CD4-positive, alpha-beta T cell treated with Interleukin-1 beta for 1 hour (primary cell): Measurements from ENCODE around the gene CCDC187.
"Not testable (repeated sequence)": the region's sequence is repeated elsewhere in the genome, so short reads cannot be mapped to it uniquely, and the experiment has no call there.

Experiments used
- DNase-seq, 2 donors: peaks; one replicate each; pipeline ENCODE4 v3.0.0-alpha.2; 2020 to 2022

Gene CCDC187

GRCh38 chr9:136283291-136284235, 20.3 kb downstream of the CCDC187 start:
- DNase-seq: peak; percentile 73 to 78

- peak in 1 of 2 donors; percentile 27 for DNase-seq
Measured at GRCh38 chr9:136282272-136282861, 21.5 kb downstream of the CCDC187 start.

- DNase-seq: no peak
Measured at GRCh38 chr9:136281421-136282271, 22.2 kb downstream of the CCDC187 start.

- no peak for DNase-seq
Measured at GRCh38 chr9:136280535-136281315, 23.2 kb downstream of the CCDC187 start.

- no peak for DNase-seq
Measured at GRCh38 chr9:136279471-136279870, 24.4 kb downstream of the CCDC187 start.

- DNase-seq: no peak
Measured at GRCh38 chr9:136278894-136279293, 25.0 kb downstream of the CCDC187 start.

- no peak for DNase-seq
Measured at GRCh38 chr9:136278221-136278620, 25.7 kb downstream of the CCDC187 start.

- DNase-seq: no peak
Measured at GRCh38 chr9:136277746-136278145, 26.1 kb downstream of the CCDC187 start.

- DNase-seq: no peak
Measured at GRCh38 chr9:136276716-136277115, 27.2 kb downstream of the CCDC187 start.

GRCh38 chr9:136275655-136276429, 28.1 kb downstream of the CCDC187 start:
- no peak for DNase-seq

- DNase-seq: no peak
Measured at GRCh38 chr9:136274786-136275654, 28.9 kb downstream of the CCDC187 start.

- no peak for DNase-seq
Measured at GRCh38 chr9:136273921-136274785, 29.7 kb downstream of the CCDC187 start.

- DNase-seq: no peak
Measured at GRCh38 chr9:136273244-136273865, 30.5 kb downstream of the CCDC187 start.

GRCh38 chr9:136270173-136270705, 33.7 kb downstream of the CCDC187 start:
- DNase-seq: no peak

GRCh38 chr9:136268735-136269134, 35.2 kb downstream of the CCDC187 start:
- DNase-seq: no peak

GRCh38 chr9:136268318-136268717, 35.6 kb downstream of the CCDC187 start:
- no peak for DNase-seq

- peak; percentile 89 to 90 for DNase-seq
Measured at GRCh38 chr9:136267261-136268111, 36.4 kb downstream of the CCDC187 start.

GRCh38 chr9:136266641-136267040, 37.3 kb downstream of the CCDC187 start:
- not testable (repeated sequence) for DNase-seq
